Omental fat pad (tissue), 4 donors: ENCODE measurements around the gene RENBP. TPM values are rescaled to one million over a fixed set of nuclear protein-coding genes. Genes with fewer than 3 reads are reported as not detected.
A peak's percentile ranks its signal among the peaks of the same experiment; 100 is the strongest.

Experiments used
- ATAC-seq: fragments of 150-250 bp; one replicate; pipeline ENCODE4 v1.9.1; 2016; ENCODE audit warnings: mild to moderate bottlenecking, moderate library complexity; ENCODE audit not compliant: low FRiP score
- DNase-seq: peaks from one replicate; pipeline ENCODE4 v3.0.0-alpha.2; 2019; ENCODE audit warnings: low spot score
- CTCF ChIP-seq, 3 donors: fragments of 450-650 bp; IDR thresholded peaks; one replicate each; pipeline ENCODE4 v1.5.1; 2016 to 2017; ENCODE audit warnings: antibody characterized with exemption in 3 of 3, mild to moderate bottlenecking in 3 of 3, moderate library complexity in 2 of 3
- total RNA-seq, 4 donors: library from RNA; depleted of rRNA; stranded (reverse); fragments of >200 nt; gene quantifications; one replicate each; pipeline ENCODE4 v1.1.0, GENCODE V29; 2016

The RENBP gene
- total RNA-seq, 4 donors from 2014 or later: 7.8 to 33.0 (median 26.5) TPM

- ATAC-seq: no peak
- TF ChIP-seq CTCF (IDR thresholded peaks at IDR 0.05): no peak
Observed at GRCh38 chrX:153974003-153974725, 29.7 kb upstream of the RENBP start.

GRCh38 chrX:153973127-153974002 is 28.9 kb upstream of the RENBP start:
- DNase-seq: no peak
- ATAC-seq: no peak
- TF ChIP-seq CTCF (IDR thresholded peaks at IDR 0.05): no peak

More at GRCh38 chrX:153974003-153974725, 29.7 kb upstream of the RENBP start:
- no peak for DNase-seq

GRCh38 chrX:153972368-153973126 is 28.1 kb upstream of the RENBP start, which contains the start of gene TMEM187:
Gene TMEM187, plus strand, starts transcription at chrX:153972754. Its CDS starts 9,309 bp downstream, at chrX:153982063.
- DNase-seq: peak; percentile 57
- no peak for TF ChIP-seq CTCF (IDR thresholded peaks at IDR 0.05)
- ATAC-seq: peak; percentile 69

- ATAC-seq (peak; percentile 55), DNase-seq (peak; percentile 76)
- TF ChIP-seq CTCF (IDR thresholded peaks at IDR 0.05): no peak
Observed at GRCh38 chrX:153971450-153972367, 27.3 kb upstream of the RENBP start, which contains the start of gene HCFC1. Gene HCFC1, minus strand, starts transcription at chrX:153971818. Its CDS starts 978 bp downstream, at chrX:153970840.

GRCh38 chrX:153971124-153971449 is 26.6 kb upstream of the RENBP start:
- DNase-seq: peak; percentile 74
- TF ChIP-seq CTCF (IDR thresholded peaks at IDR 0.05): no peak
- peak; percentile 53 for ATAC-seq
